Jurkat, Clone E6-1 (cell line): ENCODE data around the gene MMADHC.
"Not testable (repeated sequence)": the region's sequence is repeated elsewhere in the genome, so short reads cannot be mapped to it uniquely, and the experiment has no call there.

Experiments
- DNase-seq: peaks from one replicate; pipeline ENCODE4 v3.0.0-alpha.2; 2011; ENCODE audit warnings: low read depth, low spot score
- H3K4me3 ChIP-seq: 2 replicates; pipeline ENCODE4 v1.5.1; 2011; ENCODE audit warnings: mild to moderate bottlenecking, low read length, control low read depth, moderate library complexity

MMADHC gene

DNA sequence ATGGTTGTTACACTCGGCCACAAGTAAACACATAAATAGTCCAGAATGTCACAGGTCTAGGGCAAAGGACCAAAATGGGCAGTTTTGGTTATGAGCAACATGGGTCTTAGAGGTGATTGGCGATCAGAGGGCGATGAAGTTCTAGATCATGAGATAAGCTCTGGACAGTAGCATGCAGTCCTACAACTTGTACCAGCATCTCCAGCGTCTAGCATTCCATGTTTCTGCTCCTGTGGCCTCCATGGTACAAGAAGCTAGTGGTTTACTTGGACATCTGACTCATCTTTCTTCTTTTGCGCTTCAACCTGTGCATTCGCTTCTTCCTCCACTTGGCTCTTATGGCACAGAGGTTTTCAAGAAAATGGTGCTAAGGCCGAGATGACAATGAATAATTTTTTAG is 8.9 kb upstream of the MMADHC start:
- H3K4me3 ChIP-seq, result no peak overlapping the region
- no peak for DNase-seq

GRCh38 chr2:149595056-149595963 is 7.7 kb upstream of the MMADHC start:
- H3K4me3 ChIP-seq, result no peak overlapping the region
- no peak for DNase-seq

GRCh38 chr2:149594411-149594810 is 6.8 kb upstream of the MMADHC start:
- DNase-seq, result no peak

DNA sequence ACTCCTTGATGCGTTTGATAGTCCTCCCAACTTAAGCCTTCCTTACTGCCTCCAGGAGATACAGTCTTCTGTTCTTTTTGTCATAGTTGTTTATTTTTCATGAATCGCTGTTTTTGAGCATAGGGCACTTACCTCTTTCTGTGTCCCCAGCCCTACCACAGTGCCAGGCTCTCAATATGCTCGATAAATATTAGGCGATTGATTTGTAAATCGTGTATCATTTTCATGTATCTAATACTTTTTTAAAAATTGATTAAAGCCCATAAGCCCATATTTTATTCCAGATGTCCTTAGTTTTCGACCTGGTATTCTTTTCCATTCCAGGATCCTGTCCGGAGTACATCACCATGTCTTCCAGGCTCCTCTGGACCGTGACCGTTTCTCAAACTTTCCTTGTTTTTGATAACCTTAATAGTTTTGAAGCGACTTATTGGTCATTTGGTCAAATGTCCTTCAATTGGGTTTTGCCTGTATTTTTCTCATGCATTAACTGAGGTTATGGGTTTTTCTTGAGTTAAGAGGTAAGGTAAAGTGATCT is 444 bp upstream of the MMADHC start:
- H3K4me3 ChIP-seq, result peak overlapping the region; percentile 80
- no peak for DNase-seq

More at GRCh38 chr2:149594411-149594810, 6.8 kb upstream of the MMADHC start:
- H3K4me3 ChIP-seq, result no peak overlapping the region

DNA sequence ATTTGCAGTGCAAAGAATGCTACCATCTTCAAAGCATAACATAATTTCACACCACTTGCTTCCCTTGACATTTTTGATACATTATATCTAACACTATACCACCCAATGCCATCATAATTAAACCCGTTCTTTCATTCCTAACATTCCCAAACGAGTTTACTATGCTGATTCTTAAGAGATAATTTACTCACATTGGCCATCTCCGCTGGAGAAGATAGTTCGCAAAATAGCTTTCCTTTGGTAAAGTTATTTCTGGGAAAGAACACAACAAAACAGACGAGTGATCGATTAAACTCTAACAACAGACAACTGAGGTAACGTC is 716 bp downstream of the MMADHC start:
- no peak for DNase-seq
- peak overlapping the region; percentile 80 for H3K4me3 ChIP-seq

GRCh38 chr2:149586063-149586462 is 1.5 kb downstream of the MMADHC start:
- no peak for DNase-seq
- H3K4me3 ChIP-seq, result peak overlapping the region; percentile 80

GRCh38 chr2:149585166-149585885 is 2.2 kb downstream of the MMADHC start:
- H3K4me3 ChIP-seq, result no peak overlapping the region
- DNase-seq, result no peak

- DNase-seq, result no peak
- H3K4me3 ChIP-seq, result no peak overlapping the region
Observed at GRCh38 chr2:149579972-149580882, 7.3 kb downstream of the MMADHC start.

DNA sequence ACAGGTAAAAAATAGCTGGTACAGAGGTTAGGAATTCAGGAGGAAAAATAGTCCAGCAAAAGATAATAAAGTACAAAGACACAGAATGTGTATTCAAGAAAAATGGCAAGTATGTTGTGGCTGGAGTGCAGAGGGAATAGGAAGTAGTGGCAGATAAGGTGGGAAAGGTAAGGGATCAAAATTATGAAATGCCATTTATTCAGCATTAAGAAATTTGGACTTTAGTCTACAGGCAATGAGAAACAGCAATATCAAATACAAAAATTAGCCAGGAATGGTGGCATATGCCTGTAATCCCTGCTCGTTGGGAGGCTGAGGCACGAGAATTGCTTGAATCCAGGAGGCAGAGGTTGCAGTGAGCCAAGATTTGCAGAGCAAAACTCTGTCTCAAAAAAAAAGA is 10.3 kb downstream of the MMADHC start:
- no peak for DNase-seq
- no peak overlapping the region for H3K4me3 ChIP-seq

- H3K4me3 ChIP-seq, result no peak overlapping the region
- no peak for DNase-seq
Observed at GRCh38 chr2:149575752-149576151, 11.8 kb downstream of the MMADHC start.

GRCh38 chr2:149575277-149575676 is 12.3 kb downstream of the MMADHC start:
- H3K4me3 ChIP-seq, result no peak overlapping the region
- no peak for DNase-seq

GRCh38 chr2:149573760-149574159 is 13.8 kb downstream of the MMADHC start:
- H3K4me3 ChIP-seq, result no peak overlapping the region
- DNase-seq, result no peak

GRCh38 chr2:149572102-149572953 is 15.2 kb downstream of the MMADHC start:
- DNase-seq, result no peak
- H3K4me3 ChIP-seq, result no peak overlapping the region

DNA sequence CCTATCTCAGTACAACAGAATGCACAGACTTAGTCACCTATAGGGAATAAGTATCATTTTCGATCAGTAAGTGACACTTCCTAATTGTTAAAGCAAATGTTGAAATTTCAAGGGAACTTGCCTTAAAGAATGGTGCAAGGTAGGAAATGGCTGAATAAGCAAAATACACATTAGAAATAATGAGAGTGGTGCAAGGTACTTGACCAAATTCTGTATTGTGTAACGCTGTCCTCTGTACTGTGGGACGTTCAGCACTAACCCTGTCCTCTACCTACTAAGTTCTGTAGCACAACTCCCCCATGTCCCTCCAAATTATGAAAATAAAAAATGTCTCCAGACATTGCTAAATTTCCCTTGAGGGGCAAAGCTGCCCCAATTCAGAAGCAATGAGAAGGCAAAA is 19.4 kb downstream of the MMADHC start:
- no peak overlapping the region for H3K4me3 ChIP-seq

DNA sequence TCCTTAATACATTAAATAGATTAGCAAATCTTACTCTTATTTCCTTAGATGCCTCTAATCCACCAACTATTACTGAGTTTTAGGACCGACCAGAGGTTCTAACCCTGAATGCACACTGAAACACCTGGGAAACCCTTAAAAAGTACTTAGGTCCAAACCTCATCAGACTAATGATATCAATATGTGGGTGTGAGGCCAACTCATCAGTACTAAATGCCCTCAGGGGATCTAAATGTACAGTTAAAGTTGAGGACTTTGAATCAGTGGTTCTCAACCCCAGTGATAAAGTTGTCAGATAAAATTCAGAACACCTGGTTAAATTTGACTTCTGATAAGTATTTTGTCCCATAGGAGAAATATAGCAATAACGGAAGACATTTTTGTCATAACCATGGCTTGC is 20.9 kb downstream of the MMADHC start:
- H3K4me3 ChIP-seq, result no peak overlapping the region
- DNase-seq, result no peak

More for the DNA sequence above, 19.4 kb downstream of the MMADHC start:
- no peak for DNase-seq

DNA sequence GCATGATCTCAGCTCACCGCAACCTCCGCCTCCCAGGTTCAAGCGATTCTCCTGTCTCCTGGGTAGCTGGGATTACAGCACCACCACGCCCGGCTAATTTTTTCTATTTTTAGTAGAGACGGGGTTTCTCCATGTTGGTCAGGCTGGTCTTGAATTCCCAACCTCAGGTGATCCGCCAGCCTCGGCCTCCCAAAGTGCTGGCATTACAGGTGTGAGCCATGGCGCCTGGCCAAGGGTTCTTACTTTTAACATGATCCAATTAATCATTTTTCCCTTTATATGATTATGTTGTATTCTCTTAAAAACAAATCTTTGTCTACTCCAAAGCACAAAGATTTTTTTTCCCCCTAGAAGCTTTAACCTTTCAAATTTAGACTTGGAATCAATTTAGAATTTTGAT is 21.9 kb downstream of the MMADHC start:
- not testable (repeated sequence) for DNase-seq

GRCh38 chr2:149564983-149565382 is 22.6 kb downstream of the MMADHC start:
- DNase-seq, result no peak

More for the DNA sequence above, 21.9 kb downstream of the MMADHC start:
- not testable (repeated sequence) for H3K4me3 ChIP-seq

DNA sequence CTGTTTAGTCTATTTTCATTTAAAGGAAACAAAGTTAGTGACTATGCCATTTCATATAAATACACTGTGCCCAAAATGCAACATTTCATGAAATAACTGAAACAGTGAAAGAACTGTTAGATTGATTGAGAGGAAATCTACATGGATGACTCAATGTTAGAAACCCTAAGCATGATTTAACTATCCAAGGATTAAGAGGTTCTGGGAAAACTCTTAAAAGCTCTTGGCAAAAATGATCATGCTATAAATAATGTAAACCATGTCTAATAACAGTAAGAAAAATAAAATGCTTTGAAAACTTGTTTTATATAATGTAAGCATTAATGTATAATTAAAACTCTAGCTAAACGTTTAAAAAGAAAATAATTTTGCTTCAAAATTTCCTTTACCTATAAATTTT is 23.5 kb downstream of the MMADHC start:
- no peak overlapping the region for H3K4me3 ChIP-seq
- no peak for DNase-seq

More at GRCh38 chr2:149564983-149565382, 22.6 kb downstream of the MMADHC start:
- no peak overlapping the region for H3K4me3 ChIP-seq
